WTC11 (cell line): Measurements from ENCODE around the gene RNF167. TPM values are rescaled to one million over a fixed set of nuclear protein-coding genes. Genes with fewer than 3 reads are reported as not detected.

Experiments
- ATAC-seq: fragments of 200-7000 bp; cut with Tn5 transposase; 2 replicates; pipeline ENCODE4 v1.10.0; 2021; ENCODE audit warnings: mild to moderate bottlenecking, moderate library complexity
- CTCF ChIA-PET: fragments of 300-600 bp; sonication (Branson Sonifier 250); formaldehyde crosslinking; loops from one replicate; lab custom pipeline; 2021; ENCODE audit warnings: antibody characterized with exemption; lab: Charles Lee
- POLR2A ChIA-PET: fragments of 350-600 bp; sonication (Branson Sonifier 250); formaldehyde crosslinking; loops from one replicate; lab custom pipeline; 2021; ENCODE audit warnings: antibody characterized with exemption; lab: Charles Lee
- DNase-seq: peaks from one replicate; pipeline ENCODE4 v3.0.0; 2021; ENCODE audit warnings: low spot score
- H3K27ac Mint-ChIP-seq: 2 replicates; pipeline ENCODE4 v1.8.0; 2021; ENCODE audit warnings: mixed read lengths
- H3K27me3 Mint-ChIP-seq: 2 replicates; pipeline ENCODE4 v1.8.0; 2021; ENCODE audit warnings: low read depth, mild to moderate bottlenecking, moderate library complexity, mixed read lengths
- H3K36me3 Mint-ChIP-seq: 2 replicates; pipeline ENCODE4 v1.8.0; 2021; ENCODE audit warnings: mixed read lengths
- H3K4me1 Mint-ChIP-seq: 2 replicates; pipeline ENCODE4 v1.8.0; 2022; ENCODE audit warnings: mixed read lengths
- H3K4me3 Mint-ChIP-seq: 2 replicates; pipeline ENCODE4 v1.8.0; 2021; ENCODE audit warnings: mild to moderate bottlenecking, moderate library complexity, mixed read lengths
- H3K9me3 Mint-ChIP-seq: 2 replicates; pipeline ENCODE4 v1.8.0; 2021; ENCODE audit warnings: mixed read lengths
- ATF1 ChIP-seq: sonication (generic); formaldehyde crosslinking; IDR thresholded peaks from 2 replicates; pipeline ENCODE4 v1.8.1; 2023; ENCODE audit warnings: mild to moderate bottlenecking, moderate library complexity, missing genetic modification reagents
- FOXJ3 ChIP-seq: sonication (generic); formaldehyde crosslinking; IDR thresholded peaks from 2 replicates; pipeline ENCODE4 v1.9.0; 2021; ENCODE audit warnings: missing genetic modification reagents, mild to moderate bottlenecking, borderline replicate concordance
- GABPB1 ChIP-seq: sonication (generic); formaldehyde crosslinking; IDR thresholded peaks from 2 replicates; pipeline ENCODE4 v1.8.1; 2023; ENCODE audit warnings: mild to moderate bottlenecking, missing genetic modification reagents
- GRHL2 ChIP-seq: fragments of 250-450 bp; sonication (Bioruptor Pico); IDR thresholded peaks from 2 replicates; pipeline ENCODE4 v1.8.0; 2022; ENCODE audit warnings: mild to moderate bottlenecking, moderate library complexity; ENCODE audit not compliant: insufficient replicate concordance, severe bottlenecking
- HMGA2 ChIP-seq: fragments of 250-450 bp; sonication (Bioruptor Pico); IDR thresholded peaks from 2 replicates; pipeline ENCODE4 v1.4.0; 2021; ENCODE audit warnings: mild to moderate bottlenecking, moderate library complexity
- OVOL2 ChIP-seq: fragments of 250-450 bp; sonication (Bioruptor Pico); IDR thresholded peaks from 2 replicates; pipeline ENCODE4 v1.9.0; 2021; ENCODE audit warnings: mild to moderate bottlenecking, borderline replicate concordance
- RORB ChIP-seq: fragments of 250-450 bp; sonication (Bioruptor Pico); IDR thresholded peaks from 2 replicates; pipeline ENCODE4 v1.9.0; 2021; ENCODE audit warnings: mild to moderate bottlenecking
- SMAD4 ChIP-seq: sonication (generic); formaldehyde crosslinking; IDR thresholded peaks from 2 replicates; pipeline ENCODE4 v1.8.0; 2022; ENCODE audit warnings: mild to moderate bottlenecking, missing genetic modification reagents
- ZNF121 ChIP-seq: sonication (generic); formaldehyde crosslinking; IDR thresholded peaks from 2 replicates; pipeline ENCODE4 v1.8.0; 2023; ENCODE audit warnings: missing genetic modification reagents
- total RNA-seq: library from RNA; stranded (reverse); gene quantifications from 3 replicates; pipeline ENCODE4 v1.2.3, GENCODE V29; 2021
- TF ChIP-seq, protein P1 (sequence below): sonication (generic); formaldehyde crosslinking; IDR thresholded peaks from 2 replicates; pipeline ENCODE4 v1.8.1; 2022; ENCODE audit warnings: low read depth, mild to moderate bottlenecking, moderate library complexity, missing genetic modification reagents, borderline replicate concordance
- TF ChIP-seq, protein P2 (sequence below): fragments of 250-450 bp; sonication (Bioruptor Pico); IDR thresholded peaks from 2 replicates; pipeline ENCODE4 v1.8.0; 2021; ENCODE audit warnings: mild to moderate bottlenecking
- TF ChIP-seq, protein P3 (sequence below): sonication (generic); formaldehyde crosslinking; IDR thresholded peaks from 2 replicates; pipeline ENCODE4 v1.8.1; 2022; ENCODE audit warnings: mild to moderate bottlenecking, missing genetic modification reagents, moderate library complexity, borderline replicate concordance
- TF ChIP-seq, protein P4 (sequence below): sonication (generic); formaldehyde crosslinking; IDR thresholded peaks from 2 replicates; pipeline ENCODE4 v1.8.1; 2022; ENCODE audit warnings: low read depth, missing genetic modification reagents, borderline replicate concordance
- TF ChIP-seq, protein P5 (sequence below): sonication (generic); formaldehyde crosslinking; IDR thresholded peaks from 2 replicates; pipeline ENCODE4 v1.8.1; 2022; ENCODE audit warnings: mild to moderate bottlenecking, moderate library complexity, missing genetic modification reagents
- TF ChIP-seq, protein P6 (sequence below): sonication (generic); formaldehyde crosslinking; IDR thresholded peaks from 2 replicates; pipeline ENCODE4 v1.8.0; 2022; ENCODE audit warnings: mild to moderate bottlenecking, missing genetic modification reagents
- TF ChIP-seq, protein P7 (sequence below): sonication (generic); formaldehyde crosslinking; IDR thresholded peaks from 2 replicates; pipeline ENCODE4 v1.8.1; 2023; ENCODE audit warnings: mild to moderate bottlenecking, missing genetic modification reagents

RNF167 gene
- total RNA-seq, 1 experiment from 2014 or later, result 143 TPM

DNA sequence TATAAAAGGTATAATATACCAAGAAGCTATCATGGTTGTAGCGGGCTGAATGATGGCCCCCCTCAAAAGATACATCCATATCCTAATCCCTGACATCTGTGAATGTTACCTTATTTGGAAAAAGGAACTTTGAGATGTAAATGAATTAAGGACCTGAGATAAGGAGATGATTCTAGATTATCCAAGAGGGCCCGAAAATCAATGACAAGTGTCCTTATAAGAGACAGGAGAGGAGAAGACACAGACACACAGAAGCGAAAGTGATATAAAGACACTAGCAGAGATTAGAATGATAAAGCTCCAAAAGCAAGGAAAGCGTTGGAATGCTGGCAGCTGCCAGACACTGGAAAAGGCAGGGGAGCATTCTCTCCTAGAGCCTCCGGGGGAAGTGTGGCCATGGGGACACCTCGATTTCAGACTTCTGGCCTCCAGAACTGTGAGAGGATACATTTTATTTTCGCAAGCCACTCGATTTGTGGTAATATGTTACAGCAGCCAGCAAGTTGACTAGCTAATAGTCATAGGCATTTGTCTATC lies 20.5 kb upstream of the RNF167 start:
- Mint-ChIP-seq H3K4me1 (peaks cover 7% of the 10 kb centered on the region), H3K9me3 (no peaks in the 10 kb centered on the region), H3K4me3 (no peak overlapping the region), H3K27ac (peak overlapping the region; percentile 15; the same call in 1 of the 2 replicates), H3K36me3 (no peaks in the 10 kb centered on the region), H3K27me3 (no peaks in the 10 kb centered on the region; the same call in 1 of the 2 replicates)
- TF ChIP-seq HMGA2 (CRISPR knock-in tag) (no peak), SMAD4 (CRISPR knock-in tag) (no peak), GRHL2 (CRISPR knock-in tag) (no peak), RORB (CRISPR knock-in tag) (no peak), OVOL2 (no peak)
- TF ChIP-seq, protein P1, sequence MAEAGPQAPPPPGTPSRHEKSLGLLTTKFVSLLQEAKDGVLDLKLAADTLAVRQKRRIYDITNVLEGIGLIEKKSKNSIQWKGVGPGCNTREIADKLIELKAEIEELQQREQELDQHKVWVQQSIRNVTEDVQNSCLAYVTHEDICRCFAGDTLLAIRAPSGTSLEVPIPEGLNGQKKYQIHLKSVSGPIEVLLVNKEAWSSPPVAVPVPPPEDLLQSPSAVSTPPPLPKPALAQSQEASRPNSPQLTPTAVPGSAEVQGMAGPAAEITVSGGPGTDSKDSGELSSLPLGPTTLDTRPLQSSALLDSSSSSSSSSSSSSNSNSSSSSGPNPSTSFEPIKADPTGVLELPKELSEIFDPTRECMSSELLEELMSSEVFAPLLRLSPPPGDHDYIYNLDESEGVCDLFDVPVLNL (CRISPR knock-in tag), result no peak
- TF ChIP-seq, protein P2, sequence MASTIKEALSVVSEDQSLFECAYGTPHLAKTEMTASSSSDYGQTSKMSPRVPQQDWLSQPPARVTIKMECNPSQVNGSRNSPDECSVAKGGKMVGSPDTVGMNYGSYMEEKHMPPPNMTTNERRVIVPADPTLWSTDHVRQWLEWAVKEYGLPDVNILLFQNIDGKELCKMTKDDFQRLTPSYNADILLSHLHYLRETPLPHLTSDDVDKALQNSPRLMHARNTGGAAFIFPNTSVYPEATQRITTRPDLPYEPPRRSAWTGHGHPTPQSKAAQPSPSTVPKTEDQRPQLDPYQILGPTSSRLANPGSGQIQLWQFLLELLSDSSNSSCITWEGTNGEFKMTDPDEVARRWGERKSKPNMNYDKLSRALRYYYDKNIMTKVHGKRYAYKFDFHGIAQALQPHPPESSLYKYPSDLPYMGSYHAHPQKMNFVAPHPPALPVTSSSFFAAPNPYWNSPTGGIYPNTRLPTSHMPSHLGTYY (CRISPR knock-in tag), result no peak
- TF ChIP-seq, protein P3, sequence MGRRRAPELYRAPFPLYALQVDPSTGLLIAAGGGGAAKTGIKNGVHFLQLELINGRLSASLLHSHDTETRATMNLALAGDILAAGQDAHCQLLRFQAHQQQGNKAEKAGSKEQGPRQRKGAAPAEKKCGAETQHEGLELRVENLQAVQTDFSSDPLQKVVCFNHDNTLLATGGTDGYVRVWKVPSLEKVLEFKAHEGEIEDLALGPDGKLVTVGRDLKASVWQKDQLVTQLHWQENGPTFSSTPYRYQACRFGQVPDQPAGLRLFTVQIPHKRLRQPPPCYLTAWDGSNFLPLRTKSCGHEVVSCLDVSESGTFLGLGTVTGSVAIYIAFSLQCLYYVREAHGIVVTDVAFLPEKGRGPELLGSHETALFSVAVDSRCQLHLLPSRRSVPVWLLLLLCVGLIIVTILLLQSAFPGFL (CRISPR knock-in tag), result no peak
- TF ChIP-seq, protein P4, sequence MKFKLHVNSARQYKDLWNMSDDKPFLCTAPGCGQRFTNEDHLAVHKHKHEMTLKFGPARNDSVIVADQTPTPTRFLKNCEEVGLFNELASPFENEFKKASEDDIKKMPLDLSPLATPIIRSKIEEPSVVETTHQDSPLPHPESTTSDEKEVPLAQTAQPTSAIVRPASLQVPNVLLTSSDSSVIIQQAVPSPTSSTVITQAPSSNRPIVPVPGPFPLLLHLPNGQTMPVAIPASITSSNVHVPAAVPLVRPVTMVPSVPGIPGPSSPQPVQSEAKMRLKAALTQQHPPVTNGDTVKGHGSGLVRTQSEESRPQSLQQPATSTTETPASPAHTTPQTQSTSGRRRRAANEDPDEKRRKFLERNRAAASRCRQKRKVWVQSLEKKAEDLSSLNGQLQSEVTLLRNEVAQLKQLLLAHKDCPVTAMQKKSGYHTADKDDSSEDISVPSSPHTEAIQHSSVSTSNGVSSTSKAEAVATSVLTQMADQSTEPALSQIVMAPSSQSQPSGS (CRISPR knock-in tag), result no peak
- TF ChIP-seq, protein P5, sequence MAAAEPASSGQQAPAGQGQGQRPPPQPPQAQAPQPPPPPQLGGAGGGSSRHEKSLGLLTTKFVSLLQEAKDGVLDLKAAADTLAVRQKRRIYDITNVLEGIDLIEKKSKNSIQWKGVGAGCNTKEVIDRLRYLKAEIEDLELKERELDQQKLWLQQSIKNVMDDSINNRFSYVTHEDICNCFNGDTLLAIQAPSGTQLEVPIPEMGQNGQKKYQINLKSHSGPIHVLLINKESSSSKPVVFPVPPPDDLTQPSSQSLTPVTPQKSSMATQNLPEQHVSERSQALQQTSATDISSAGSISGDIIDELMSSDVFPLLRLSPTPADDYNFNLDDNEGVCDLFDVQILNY (CRISPR knock-in tag), result no peak
- ATAC-seq (peak; percentile 67), DNase-seq (no peak)
- ChIA-PET POLR2A (interaction anchor here (1.1 to 2.2 kb wide), 2 partner anchors 11 to 28 kb away, joined by 3 to 12 read pairs; no protein-coding TSS in a partner anchor), CTCF (interaction anchor here (0.6 to 5.0 kb wide), 7 partner anchors 10 to 353 kb away, joined by 3 to 36 read pairs (median 4); partner anchors contain the start of gene ALOX15)

DNA sequence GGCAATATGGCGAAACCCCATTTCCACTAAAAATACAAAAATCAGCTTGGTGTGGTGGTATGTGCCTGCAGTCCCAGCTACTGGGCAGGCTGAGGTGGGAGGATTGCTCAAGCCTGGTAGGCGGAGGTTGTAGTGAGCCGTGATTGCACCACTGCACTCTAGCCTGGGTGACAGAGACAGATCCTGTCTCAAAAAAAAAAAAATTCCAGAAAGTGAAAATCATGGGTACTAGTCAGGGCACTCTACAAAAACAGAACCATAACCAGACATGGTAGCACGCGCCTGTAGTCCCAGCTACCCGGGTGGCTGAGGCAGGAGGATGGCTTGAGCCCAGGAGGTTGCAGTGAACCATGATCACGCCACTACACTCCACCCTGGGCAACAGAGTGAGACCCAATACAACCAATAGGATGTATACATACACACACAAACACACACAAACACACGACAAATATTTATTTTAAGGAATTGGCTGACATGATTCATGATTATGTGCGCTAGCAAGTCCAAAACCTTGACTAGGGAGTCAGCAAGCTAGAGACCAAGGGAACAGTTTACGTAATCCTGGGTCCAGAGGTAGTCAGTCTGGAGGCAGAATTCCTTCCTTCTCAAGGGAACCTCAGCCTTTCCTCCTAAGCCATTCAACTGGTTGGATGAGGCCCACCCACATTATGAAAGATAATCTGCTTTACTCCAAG lies 19.6 kb upstream of the RNF167 start:
- Mint-ChIP-seq H3K36me3 (no peaks in the 10 kb centered on the region), H3K9me3 (no peaks in the 10 kb centered on the region), H3K27me3 (no peaks in the 10 kb centered on the region; the same call in 1 of the 2 replicates), H3K4me1 (peaks cover 7% of the 10 kb centered on the region), H3K27ac (no peak overlapping the region), H3K4me3 (no peak overlapping the region)
- TF ChIP-seq, protein P6, sequence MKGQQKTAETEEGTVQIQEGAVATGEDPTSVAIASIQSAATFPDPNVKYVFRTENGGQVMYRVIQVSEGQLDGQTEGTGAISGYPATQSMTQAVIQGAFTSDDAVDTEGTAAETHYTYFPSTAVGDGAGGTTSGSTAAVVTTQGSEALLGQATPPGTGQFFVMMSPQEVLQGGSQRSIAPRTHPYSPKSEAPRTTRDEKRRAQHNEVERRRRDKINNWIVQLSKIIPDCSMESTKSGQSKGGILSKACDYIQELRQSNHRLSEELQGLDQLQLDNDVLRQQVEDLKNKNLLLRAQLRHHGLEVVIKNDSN, result no peak
- peak; percentile 18; the same call in 1 of the 2 replicates for TF ChIP-seq ZNF121 (CRISPR knock-in tag)
- ChIA-PET POLR2A (interaction anchor here (2.2 kb wide), 1 partner anchor 12 kb away, joined by 12 read pairs; no protein-coding TSS in a partner anchor), CTCF (interaction anchor here (1.0 to 5.0 kb wide), 2 partner anchors 11 to 354 kb away, joined by 3 to 36 read pairs; no protein-coding TSS in a partner anchor)
- DNase-seq (no peak), ATAC-seq (no peak)

DNA sequence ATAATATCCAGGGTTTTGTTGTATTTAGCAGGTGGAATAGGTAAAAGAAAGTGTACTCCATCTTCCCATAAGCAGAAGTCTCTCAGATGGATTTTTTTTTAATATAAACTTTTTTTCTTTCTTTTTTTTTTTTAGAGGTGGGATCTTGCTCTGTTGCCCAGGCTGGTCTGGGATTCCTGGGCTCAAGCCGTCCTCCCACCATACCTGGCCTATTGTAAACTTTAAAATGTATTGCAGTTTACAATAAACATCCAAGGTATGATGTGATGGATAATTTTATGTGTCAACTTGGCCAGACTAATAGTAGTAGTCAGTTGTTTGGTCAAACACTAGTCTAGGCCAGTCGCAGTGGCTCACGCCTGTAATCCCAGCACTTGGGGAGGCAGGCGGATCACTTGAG lies 18.7 kb upstream of the RNF167 start:
- no peak for DNase-seq
- no peaks in the 10 kb centered on the region for H3K9me3 Mint-ChIP-seq
- ChIA-PET POLR2A (no interaction called here), CTCF (interaction anchor here (5.0 kb wide), 1 partner anchor 12 kb away, joined by 36 read pairs; no protein-coding TSS in a partner anchor)
- H3K27ac Mint-ChIP-seq, result no peak overlapping the region
- no peaks in the 10 kb centered on the region for H3K36me3 Mint-ChIP-seq
- H3K4me3 Mint-ChIP-seq, result no peak overlapping the region
- H3K27me3 Mint-ChIP-seq, result no peaks in the 10 kb centered on the region; the same call in 1 of the 2 replicates
- H3K4me1 Mint-ChIP-seq, result peaks cover 7% of the 10 kb centered on the region
- ATAC-seq, result no peak
- TF ChIP-seq FOXJ3 (no peak), GABPB1 (CRISPR knock-in tag) (no peak), ATF1 (CRISPR knock-in tag) (no peak)
- TF ChIP-seq, protein P7, sequence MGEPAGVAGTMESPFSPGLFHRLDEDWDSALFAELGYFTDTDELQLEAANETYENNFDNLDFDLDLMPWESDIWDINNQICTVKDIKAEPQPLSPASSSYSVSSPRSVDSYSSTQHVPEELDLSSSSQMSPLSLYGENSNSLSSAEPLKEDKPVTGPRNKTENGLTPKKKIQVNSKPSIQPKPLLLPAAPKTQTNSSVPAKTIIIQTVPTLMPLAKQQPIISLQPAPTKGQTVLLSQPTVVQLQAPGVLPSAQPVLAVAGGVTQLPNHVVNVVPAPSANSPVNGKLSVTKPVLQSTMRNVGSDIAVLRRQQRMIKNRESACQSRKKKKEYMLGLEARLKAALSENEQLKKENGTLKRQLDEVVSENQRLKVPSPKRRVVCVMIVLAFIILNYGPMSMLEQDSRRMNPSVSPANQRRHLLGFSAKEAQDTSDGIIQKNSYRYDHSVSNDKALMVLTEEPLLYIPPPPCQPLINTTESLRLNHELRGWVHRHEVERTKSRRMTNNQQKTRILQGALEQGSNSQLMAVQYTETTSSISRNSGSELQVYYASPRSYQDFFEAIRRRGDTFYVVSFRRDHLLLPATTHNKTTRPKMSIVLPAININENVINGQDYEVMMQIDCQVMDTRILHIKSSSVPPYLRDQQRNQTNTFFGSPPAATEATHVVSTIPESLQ (CRISPR knock-in tag), result no peak
- TF ChIP-seq, protein P5 (CRISPR knock-in tag), result no peak
- TF ChIP-seq, protein P2 (CRISPR knock-in tag), result no peak
- TF ChIP-seq, protein P6, result no peak
